HTERT RPE-1 (cell line): ENCODE measurements around the gene PGC.
"Not testable (repeated sequence)": the region's sequence is repeated elsewhere in the genome, so short reads cannot be mapped to it uniquely, and the experiment has no call there.

Experiments
- in situ Hi-C: fragments of 300-500 bp; cut with MboI; formaldehyde crosslinking; loops from 4 replicates; pipeline ENCODE4 v1.14.3; 2020; ENCODE audit warnings: low sequenced_read_pairs

The PGC gene

DNA sequence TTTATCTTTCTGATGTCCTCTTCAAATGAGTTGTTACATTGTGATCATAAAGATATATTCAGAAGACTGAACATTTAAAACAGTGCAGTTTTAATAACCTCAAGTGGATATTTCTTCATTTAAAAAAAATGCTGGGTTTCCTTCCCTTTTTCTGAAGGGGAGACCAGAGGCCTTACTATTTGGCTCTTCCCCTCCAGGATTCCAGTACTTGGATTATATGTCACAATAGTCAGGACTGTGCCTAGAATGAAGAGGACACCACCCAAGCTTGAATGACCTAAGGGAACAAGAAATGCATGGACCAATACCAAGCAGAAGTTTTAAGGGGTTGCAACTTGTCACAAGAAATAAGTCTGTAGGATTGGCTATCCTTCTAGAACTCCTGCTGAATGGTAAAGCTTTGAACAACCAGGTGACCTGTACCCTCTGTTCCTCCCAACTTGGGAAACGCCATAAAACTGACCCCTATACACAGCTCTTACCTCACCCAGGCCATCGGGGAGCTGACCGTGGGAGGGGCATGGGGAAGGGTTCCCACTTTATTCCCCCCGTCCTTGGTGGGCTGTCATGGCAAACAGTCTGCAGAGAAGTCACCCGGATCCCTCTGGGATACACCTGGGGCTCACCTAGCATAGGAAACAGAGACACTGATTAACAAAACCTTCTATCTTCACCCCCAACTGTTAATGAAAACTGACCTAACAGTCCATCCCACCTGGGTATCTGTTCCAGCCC, 30.5 kb upstream of the PGC start:
- in situ Hi-C loops = no loop called here

DNA sequence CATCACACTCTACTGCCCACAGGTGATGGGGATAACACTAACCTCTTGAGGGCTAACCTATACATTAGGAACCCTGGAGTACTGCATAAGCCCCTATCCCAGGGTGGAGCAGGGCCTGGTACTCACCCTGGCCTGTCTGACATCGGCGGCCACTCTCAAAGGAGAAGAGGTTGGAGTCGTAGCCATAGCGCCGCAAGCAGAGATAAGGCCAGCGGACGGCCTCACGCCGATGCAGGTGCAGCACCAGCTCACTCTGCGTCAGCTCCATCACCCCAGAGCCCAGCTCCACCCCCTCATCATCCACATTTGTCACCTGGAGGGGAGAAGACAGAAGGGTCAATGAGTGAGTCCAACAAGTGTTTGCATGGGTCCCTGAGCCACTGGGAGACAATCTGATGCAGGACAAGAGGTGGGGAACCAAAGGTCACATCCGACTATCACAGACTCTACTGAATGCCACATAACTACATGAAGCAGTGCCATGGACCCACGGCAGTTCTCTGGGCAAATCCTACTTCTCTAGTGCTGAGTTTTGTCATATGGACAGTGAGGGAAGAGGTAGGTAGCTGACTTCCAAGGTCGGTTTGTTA, 28.2 kb upstream of the PGC start:
- in situ Hi-C loops = no loop called here

DNA sequence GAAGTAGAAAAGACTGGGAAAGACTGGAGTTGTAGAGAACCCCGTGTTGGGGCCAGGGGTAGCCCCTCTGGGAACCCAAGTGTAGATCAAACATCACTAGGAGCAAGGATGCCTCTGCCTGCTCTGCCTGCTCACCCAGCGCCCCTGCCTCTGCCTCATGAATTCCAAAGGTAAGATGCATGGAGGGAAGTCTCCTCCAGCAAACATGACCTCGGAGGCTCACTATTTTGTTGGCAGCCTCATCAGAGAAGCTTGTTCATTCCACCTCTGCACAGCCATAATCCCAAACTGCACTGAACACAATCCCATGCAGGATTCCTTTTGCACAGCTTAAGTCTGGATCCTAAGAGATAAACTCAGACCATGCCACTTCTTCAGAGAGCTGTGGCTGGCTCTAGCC, 27.6 kb upstream of the PGC start:
- in situ Hi-C loops = no loop called here

DNA sequence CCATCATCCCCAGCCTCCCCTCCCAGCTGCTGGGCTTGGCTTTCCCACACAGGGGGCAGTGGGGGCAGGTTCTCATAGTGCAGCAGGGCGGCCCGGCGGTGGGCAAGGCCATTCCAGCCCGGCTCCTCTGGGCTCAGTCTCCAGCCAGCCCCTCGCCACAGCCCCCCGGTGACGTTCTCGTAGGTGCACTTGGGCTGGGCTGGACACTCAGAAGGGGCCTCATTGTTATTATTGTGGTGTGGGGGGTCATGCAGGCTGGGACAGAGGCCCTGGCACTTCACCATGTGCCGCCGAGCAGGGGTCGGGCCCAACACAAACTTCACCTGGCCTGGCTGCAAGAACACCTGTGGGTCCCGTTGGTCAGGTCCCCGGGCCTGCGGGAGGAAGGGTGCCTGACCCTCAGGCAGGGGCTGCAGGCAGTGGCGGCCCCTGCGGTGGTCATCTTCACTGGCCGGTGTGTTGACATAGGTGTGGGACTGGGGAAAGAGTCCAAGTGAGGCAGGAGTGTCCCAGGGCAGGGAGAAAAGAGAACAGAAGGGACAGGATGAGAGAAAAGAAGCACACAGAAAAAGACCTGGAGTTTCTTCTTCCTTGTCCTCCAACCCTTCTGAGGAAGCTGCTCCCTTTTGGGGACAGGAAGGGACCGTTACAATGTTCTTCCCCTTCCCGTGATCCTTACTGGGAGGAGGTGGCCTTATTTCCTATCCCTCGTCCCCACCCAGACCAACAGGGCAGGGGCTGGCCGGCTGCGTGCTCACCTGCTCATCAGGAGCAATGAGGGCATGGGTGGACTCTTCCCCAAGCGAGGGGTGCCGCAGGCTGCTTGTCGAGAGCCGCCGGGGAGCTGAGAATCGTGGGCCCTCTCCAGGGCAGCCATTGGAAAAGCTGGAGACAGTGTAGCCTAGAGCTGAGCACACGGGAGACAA, 24.1 kb upstream of the PGC start:
- in situ Hi-C loops = no loop called here

GRCh38 chr6:41770381-41771057, 23.3 kb upstream of the PGC start:
- in situ Hi-C loops = no loop called here

GRCh38 chr6:41769376-41769775, 22.2 kb upstream of the PGC start:
- in situ Hi-C loops = no loop called here

GRCh38 chr6:41768545-41769308, 21.5 kb upstream of the PGC start:
- in situ Hi-C loops = no loop called here

DNA sequence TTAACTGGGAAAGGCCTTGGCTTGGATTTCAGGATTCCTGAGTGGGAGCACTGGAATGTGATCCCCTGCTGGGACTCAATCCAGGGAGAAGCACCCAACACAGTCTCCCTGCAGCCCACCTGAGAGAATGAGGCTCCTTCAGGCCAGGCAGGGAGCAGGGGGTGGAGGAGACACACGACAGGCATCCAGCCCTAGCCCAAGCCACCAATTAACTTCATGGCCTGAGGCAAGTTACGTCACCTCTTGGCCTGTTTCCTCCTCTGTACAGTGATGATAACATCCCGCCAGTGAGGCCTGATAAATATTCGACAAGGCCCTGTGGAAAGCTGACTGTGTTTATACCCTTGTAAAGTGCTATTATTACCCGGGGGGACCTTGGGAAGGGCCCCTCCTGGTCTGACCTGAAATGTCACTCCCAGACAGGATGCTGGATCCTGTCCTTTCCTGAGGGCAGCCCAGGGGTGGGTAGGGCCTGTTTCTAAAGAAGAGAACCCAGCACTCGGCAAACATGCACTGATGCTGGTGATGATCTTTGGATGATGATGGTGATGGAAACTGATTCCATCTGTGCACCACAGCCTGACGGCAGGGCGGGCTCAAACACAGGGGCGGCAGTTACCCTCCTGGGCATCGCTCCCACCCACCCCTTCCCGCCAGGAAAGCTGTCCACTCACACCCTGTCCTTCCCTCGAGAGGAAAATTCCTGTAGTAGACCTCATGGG, 20.1 kb upstream of the PGC start:
- in situ Hi-C loops = no loop called here

GRCh38 chr6:41766043-41766664, 19.0 kb upstream of the PGC start:
- in situ Hi-C loops = not testable (repeated sequence)

GRCh38 chr6:41763470-41763869, 16.3 kb upstream of the PGC start:
- in situ Hi-C loops = no loop called here

DNA sequence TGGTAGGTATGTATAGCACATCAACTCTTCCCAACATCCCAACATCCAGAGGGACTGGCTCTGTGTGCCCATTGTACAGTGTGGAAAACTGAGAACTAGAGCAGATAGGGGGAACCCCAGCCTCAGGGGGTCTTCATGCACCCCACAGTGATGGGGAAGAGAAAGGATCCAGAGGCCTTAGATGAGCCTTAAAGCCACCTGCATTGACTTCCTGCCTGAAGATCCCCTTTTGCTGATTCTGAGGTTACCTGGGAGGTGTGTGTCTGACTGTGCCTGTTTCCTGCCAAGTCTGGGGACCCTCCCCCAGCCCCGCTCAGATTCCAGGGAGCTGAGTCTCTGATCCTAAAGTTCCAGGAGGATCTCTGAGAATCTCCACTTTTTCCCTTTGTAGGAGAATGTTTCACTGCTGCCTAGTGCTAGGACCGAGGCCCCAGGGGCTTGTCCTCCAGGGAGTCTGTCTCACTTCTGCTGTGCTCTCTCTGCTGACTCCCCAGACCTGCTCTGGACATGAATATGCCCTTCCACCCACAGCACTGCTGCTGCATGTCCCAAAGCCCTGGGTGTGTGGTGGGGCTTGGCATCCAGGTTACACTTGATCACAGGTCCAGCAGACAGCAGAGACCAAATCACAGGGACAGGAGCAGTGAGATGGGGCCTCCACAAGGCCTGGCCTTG, 12.8 kb upstream of the PGC start:
- in situ Hi-C loops = no loop called here

- in situ Hi-C loops = no loop called here
Measured at GRCh38 chr6:41759106-41759904, 12.1 kb upstream of the PGC start.

GRCh38 chr6:41758641-41759035, 11.4 kb upstream of the PGC start:
- in situ Hi-C loops = no loop called here

GRCh38 chr6:41757931-41758640, 10.9 kb upstream of the PGC start:
- in situ Hi-C loops = no loop called here

DNA sequence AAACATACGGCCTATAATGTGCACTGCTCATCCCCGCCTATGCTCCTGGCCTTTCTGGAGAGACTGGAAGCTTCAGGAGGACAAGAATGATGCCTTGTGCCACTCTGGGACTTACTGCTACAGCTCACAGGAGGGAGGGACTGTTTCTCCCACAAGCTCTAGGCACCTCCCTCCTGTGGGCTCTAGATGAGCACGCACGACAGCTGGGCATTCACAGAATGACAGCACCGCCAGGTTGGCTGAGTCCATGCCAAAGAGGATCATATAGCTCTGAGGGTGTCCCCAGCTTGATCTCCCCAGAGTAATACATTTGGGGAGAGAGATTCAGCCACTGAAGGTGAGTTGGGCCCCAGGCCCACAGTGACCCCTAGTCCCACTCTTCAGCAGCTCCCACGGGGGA, 10.1 kb upstream of the PGC start:
- in situ Hi-C loops = no loop called here

- in situ Hi-C loops = no loop called here
Measured at GRCh38 chr6:41756354-41756753, 9.2 kb upstream of the PGC start.

GRCh38 chr6:41755895-41756294, 8.7 kb upstream of the PGC start:
- in situ Hi-C loops = no loop called here
